Caco-2 (cell line): Measurements from ENCODE around the gene SH2D3A. TPM values are rescaled to one million over a fixed set of nuclear protein-coding genes. Genes with fewer than 3 reads are reported as not detected.

Source experiments
- BruUV-seq: library from RNA; stranded (reverse); fragments of 400-500 nt; replicated peaks from 2 replicates; lab custom pipeline; 2021; lab: Mats Ljungman, UMichigan
- CTCF ChIA-PET: fragments of 300-600 bp; sonication (Branson Sonifier 250); formaldehyde crosslinking; loops from one replicate; lab custom pipeline; 2022; ENCODE audit warnings: antibody characterized with exemption; lab: Charles Lee
- POLR2A ChIA-PET: fragments of 300-600 bp; sonication (Branson Sonifier 250); formaldehyde crosslinking; loops from one replicate; lab custom pipeline; 2022; ENCODE audit warnings: antibody characterized with exemption; lab: Charles Lee
- DNase-seq, 2 experiments: peaks; one replicate each; pipeline versions ENCODE4 v3.0.0 to v3.0.0-alpha.2; 2020 to 2022
- H3K27me3 ChIP-seq: replicated peaks from 2 replicates; pipeline ENCODE4 v1.6.0; 2011; ENCODE audit warnings: low read length; ENCODE audit not compliant: control insufficient read depth, insufficient read depth
- H3K36me3 ChIP-seq: 2 replicates; pipeline ENCODE4 v1.5.1; 2011; ENCODE audit warnings: low read length; ENCODE audit not compliant: control insufficient read depth, insufficient read depth
- H3K4me1 ChIP-seq: fragments of 250-450 bp; sonication (Bioruptor Pico); 2 replicates; pipeline ENCODE4 v1.5.1; 2020; ENCODE audit warnings: mild to moderate bottlenecking
- H3K4me3 ChIP-seq: 2 replicates; pipeline ENCODE4 v1.5.1; 2011; ENCODE audit warnings: low read depth, mild to moderate bottlenecking, control low read depth, low read length
- H3K9me3 ChIP-seq: fragments of 250-450 bp; sonication (Bioruptor Pico); 2 replicates; pipeline ENCODE4 v1.5.1; 2020; ENCODE audit warnings: mild to moderate bottlenecking, moderate library complexity
- H3K27ac Mint-ChIP-seq: one replicate; pipeline ENCODE4 v1.8.0; 2022; ENCODE audit warnings: mixed read lengths; ENCODE audit not compliant: unreplicated experiment
- H3K27me3 Mint-ChIP-seq: one replicate; pipeline ENCODE4 v1.8.0; 2022; ENCODE audit warnings: mixed read lengths; ENCODE audit not compliant: insufficient read depth, unreplicated experiment
- H3K36me3 Mint-ChIP-seq: one replicate; pipeline ENCODE4 v1.8.0; 2022; ENCODE audit warnings: mild to moderate bottlenecking, mixed read lengths; ENCODE audit not compliant: insufficient read depth, unreplicated experiment
- H3K4me1 Mint-ChIP-seq: one replicate; pipeline ENCODE4 v1.8.0; 2022; ENCODE audit warnings: low read depth, mixed read lengths; ENCODE audit not compliant: unreplicated experiment
- H3K4me3 Mint-ChIP-seq: one replicate; pipeline ENCODE4 v1.8.0; 2022; ENCODE audit warnings: mild to moderate bottlenecking, moderate library complexity, mixed read lengths; ENCODE audit not compliant: unreplicated experiment
- H3K9me3 Mint-ChIP-seq: one replicate; pipeline ENCODE4 v1.8.0; 2022; ENCODE audit warnings: mixed read lengths; ENCODE audit not compliant: unreplicated experiment
- intact Hi-C: fragments of 100-400 bp; cut with micrococcal nuclease; formaldehyde crosslinking; loops from one replicate; pipeline ENCODE4 v1.10.0; 2022; ENCODE audit not compliant: unreplicated experiment
- total RNA-seq: library from RNA; stranded (reverse); gene quantifications from 2 replicates; pipeline ENCODE4 v1.2.3, GENCODE V29; 2022
- TF ChIP-seq, protein P1 (sequence below), 2 experiments: fragments of 200-600 bp in 1 of 2; IDR thresholded peaks; 1 replicate in 1 of 2; 2 replicates in 1 of 2; pipeline versions ENCODE4 v1.5.1 to v1.8.0; 2011 to 2022; ENCODE audit warnings: antibody characterized with exemption in 1 of 2, control low read depth in 1 of 2, inconsistent platforms in 1 of 2, low read depth in 1 of 2, low read length in 1 of 2, mild to moderate bottlenecking in 1 of 2, moderate library complexity in 1 of 2; ENCODE audit not compliant: insufficient read depth in 1 of 2, severe bottlenecking in 1 of 2, unreplicated experiment in 1 of 2

The SH2D3A gene
- total RNA-seq, 1 experiment from 2014 or later: 20.5 TPM

DNA sequence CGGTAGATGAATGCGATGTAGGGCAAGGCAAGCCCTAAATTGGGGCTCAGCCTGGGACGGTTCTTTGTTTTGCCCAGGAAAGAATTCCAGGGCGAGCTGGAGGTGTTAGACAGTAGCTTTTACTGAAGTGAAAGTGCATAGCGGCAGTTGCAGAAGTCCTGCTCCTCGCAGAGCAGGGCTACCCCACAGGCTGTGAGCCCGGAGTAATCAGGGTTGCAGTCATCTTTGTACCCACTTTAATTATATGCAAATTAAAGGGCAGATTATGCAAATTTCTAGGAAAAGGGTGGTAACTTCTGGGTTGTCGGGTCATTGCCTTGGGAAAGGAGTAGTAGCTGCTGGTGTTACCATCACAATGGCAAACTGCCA, 35.8 kb upstream of the SH2D3A start:
- H3K27me3 ChIP-seq: no peaks in the 10 kb centered on the region
- H3K4me1 ChIP-seq: peaks cover 7% of the 10 kb centered on the region; the same call in 1 of the 2 replicates
- no peak overlapping the region for H3K27ac Mint-ChIP-seq
- H3K4me1 Mint-ChIP-seq: peaks cover 11% of the 10 kb centered on the region
- H3K9me3 Mint-ChIP-seq: no peaks in the 10 kb centered on the region
- CTCF ChIA-PET: no interaction called here
- H3K36me3 ChIP-seq: no peaks in the 10 kb centered on the region
- intact Hi-C loops: no loop called here
- no peaks in the 10 kb centered on the region for H3K27me3 Mint-ChIP-seq
- H3K4me3 ChIP-seq: no peak overlapping the region
- H3K4me3 Mint-ChIP-seq: no peak overlapping the region
- POLR2A ChIA-PET: no interaction called here
- no peaks in the 10 kb centered on the region for H3K9me3 ChIP-seq
- no peak for DNase-seq
- no TSS peak for BruUV-seq
- peaks cover 8% of the 10 kb centered on the region for H3K36me3 Mint-ChIP-seq
- TF ChIP-seq, protein P1, sequence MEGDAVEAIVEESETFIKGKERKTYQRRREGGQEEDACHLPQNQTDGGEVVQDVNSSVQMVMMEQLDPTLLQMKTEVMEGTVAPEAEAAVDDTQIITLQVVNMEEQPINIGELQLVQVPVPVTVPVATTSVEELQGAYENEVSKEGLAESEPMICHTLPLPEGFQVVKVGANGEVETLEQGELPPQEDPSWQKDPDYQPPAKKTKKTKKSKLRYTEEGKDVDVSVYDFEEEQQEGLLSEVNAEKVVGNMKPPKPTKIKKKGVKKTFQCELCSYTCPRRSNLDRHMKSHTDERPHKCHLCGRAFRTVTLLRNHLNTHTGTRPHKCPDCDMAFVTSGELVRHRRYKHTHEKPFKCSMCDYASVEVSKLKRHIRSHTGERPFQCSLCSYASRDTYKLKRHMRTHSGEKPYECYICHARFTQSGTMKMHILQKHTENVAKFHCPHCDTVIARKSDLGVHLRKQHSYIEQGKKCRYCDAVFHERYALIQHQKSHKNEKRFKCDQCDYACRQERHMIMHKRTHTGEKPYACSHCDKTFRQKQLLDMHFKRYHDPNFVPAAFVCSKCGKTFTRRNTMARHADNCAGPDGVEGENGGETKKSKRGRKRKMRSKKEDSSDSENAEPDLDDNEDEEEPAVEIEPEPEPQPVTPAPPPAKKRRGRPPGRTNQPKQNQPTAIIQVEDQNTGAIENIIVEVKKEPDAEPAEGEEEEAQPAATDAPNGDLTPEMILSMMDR (IDR thresholded peaks at IDR 0.05; ENCODE audit: insufficient read depth in 1 of 2, low read depth in 1 of 2, low read length in 1 of 2, severe bottlenecking in 1 of 2, unreplicated experiment in 1 of 2): no peak

DNA sequence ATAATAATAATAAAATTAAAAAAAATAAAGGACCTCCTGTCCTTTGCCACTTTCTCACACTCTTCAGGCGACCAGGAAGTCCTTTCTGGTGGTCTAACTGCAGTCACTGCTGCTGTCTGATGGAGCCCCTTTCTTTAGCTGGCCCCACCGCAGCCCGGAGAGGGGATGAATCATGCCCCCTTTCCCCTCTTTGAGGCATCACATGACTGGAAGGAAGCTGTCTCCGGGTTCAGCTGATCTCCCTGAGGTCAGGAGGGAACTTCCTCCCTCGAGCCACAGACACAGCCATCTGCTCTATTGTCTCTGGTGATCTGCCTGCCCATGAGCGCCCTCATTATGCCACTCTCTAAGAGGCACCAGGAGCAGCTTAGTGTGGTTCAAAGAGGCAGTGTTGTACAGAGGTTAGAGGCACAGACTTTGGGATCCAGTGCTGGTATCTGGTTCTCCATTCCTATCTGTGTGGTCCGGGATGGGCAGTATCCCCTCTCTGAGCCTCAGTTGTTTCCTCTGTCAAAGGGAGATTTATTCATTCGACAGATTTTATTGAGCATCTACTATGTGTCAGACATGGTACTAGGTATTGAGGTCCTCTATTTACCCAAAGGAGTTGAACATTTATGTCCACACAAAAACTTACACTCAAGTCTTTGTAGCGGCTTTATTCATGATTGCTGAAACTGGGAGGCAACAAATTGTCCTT, 35.3 kb upstream of the SH2D3A start:
- TF ChIP-seq, protein P1 (IDR thresholded peaks at IDR 0.05; ENCODE audit: insufficient read depth in 1 of 2, low read depth in 1 of 2, low read length in 1 of 2, severe bottlenecking in 1 of 2, unreplicated experiment in 1 of 2): no peak
- intact Hi-C loops: no loop called here
- Mint-ChIP-seq H3K4me3 (no peak overlapping the region), H3K36me3 (peaks cover 8% of the 10 kb centered on the region), H3K4me1 (peaks cover 11% of the 10 kb centered on the region), H3K27me3 (no peaks in the 10 kb centered on the region), H3K9me3 (no peaks in the 10 kb centered on the region), H3K27ac (no peak overlapping the region)
- Histone ChIP-seq H3K9me3 (no peaks in the 10 kb centered on the region), H3K27me3 (no peaks in the 10 kb centered on the region), H3K4me3 (no peak overlapping the region), H3K4me1 (peaks cover 7% of the 10 kb centered on the region; the same call in 1 of the 2 replicates), H3K36me3 (no peaks in the 10 kb centered on the region)
- BruUV-seq: no TSS peak
- CTCF ChIA-PET: no interaction called here
- no peak for DNase-seq
- POLR2A ChIA-PET: no interaction called here

DNA sequence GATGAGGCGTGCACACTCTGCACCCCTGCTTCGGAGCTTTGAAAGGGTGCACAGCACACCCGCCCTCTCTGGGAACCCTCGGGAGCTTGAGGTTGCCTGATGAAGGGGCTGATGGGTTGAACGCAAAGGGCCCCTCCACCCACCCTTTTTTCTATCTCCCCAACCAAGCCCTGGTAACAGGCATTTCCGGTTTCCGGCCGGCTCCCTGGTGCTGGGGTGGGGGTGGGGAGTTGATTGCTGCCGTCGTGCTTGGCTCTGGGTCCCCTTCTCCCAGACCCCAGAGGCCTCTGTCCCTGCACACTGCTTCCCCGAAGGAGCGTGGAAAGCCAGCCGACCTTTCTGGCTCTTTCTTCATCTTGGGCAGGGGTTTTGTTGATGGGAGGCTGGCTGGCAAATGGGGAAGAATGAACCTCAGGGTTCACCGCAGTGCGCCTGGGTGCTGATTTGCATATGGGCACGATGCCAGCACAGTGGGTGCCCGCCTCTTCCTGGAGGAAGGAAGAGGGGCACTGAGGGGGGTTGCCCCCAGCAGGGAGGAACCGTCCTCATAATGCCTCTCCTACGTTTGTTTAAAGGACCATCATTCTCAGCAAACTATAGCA, 34.4 kb upstream of the SH2D3A start:
- Histone ChIP-seq H3K4me1 (peaks cover 7% of the 10 kb centered on the region; the same call in 1 of the 2 replicates), H3K9me3 (no peaks in the 10 kb centered on the region), H3K36me3 (no peaks in the 10 kb centered on the region), H3K27me3 (no peaks in the 10 kb centered on the region), H3K4me3 (no peak overlapping the region)
- intact Hi-C loops: no loop called here
- H3K9me3 Mint-ChIP-seq: no peaks in the 10 kb centered on the region
- H3K27ac Mint-ChIP-seq: no peak overlapping the region
- H3K36me3 Mint-ChIP-seq: peaks cover 8% of the 10 kb centered on the region
- DNase-seq: no peak
- TF ChIP-seq, protein P1 (IDR thresholded peaks at IDR 0.05; ENCODE audit: insufficient read depth in 1 of 2, low read depth in 1 of 2, low read length in 1 of 2, severe bottlenecking in 1 of 2, unreplicated experiment in 1 of 2): no peak
- H3K4me1 Mint-ChIP-seq: peaks cover 11% of the 10 kb centered on the region
- ChIA-PET POLR2A (no interaction called here), CTCF (no interaction called here)
- no peaks in the 10 kb centered on the region for H3K27me3 Mint-ChIP-seq
- no peak overlapping the region for H3K4me3 Mint-ChIP-seq
- no TSS peak for BruUV-seq
